Lower leg skin (tissue), 4 donors: Measurements from ENCODE around the gene SYT9. TPM values are rescaled to one million over a fixed set of nuclear protein-coding genes. Genes with fewer than 3 reads are reported as not detected.

Source experiments
- DNase-seq, 2 donors: peaks; one replicate each; pipeline ENCODE4 v3.0.0-alpha.2; 2019; ENCODE audit warnings: low spot score in 2 of 2
- H3K4me3 ChIP-seq: fragments of 200-600 bp; sonication (generic); 2 replicates; pipeline ENCODE4 v1.5.1; 2017; ENCODE audit warnings: mild to moderate bottlenecking, low read depth; ENCODE audit not compliant: poor library complexity, severe bottlenecking
- CTCF ChIP-seq, 3 donors: fragments of 450-650 bp; IDR thresholded peaks; one replicate each; pipeline ENCODE4 v1.5.1; 2016; ENCODE audit warnings: antibody characterized with exemption in 3 of 3, mild to moderate bottlenecking in 3 of 3, moderate library complexity in 2 of 3
- POLR2A ChIP-seq, 2 donors: fragments of 450-650 bp; IDR thresholded peaks; one replicate each; pipeline ENCODE4 v1.6.1; 2016 to 2017; ENCODE audit warnings: antibody characterized with exemption in 2 of 2, mild to moderate bottlenecking in 1 of 2, moderate library complexity in 1 of 2
- WGBS, 2 donors: methylation state at CpG; one replicate each; pipeline ENCODE4 v1.1.5; 2018; 5-methylcytosine and 5-hydroxymethylcytosine counted together
- intact Hi-C: fragments of 100-400 bp; cut with DNase I; formaldehyde crosslinking; loops from one replicate; pipeline ENCODE4 v1.15.0; 2023; ENCODE audit warnings: low total_unique reads
- total RNA-seq, 4 donors: library from RNA; depleted of rRNA; stranded (reverse); fragments of >200 nt; gene quantifications; one replicate each; pipeline ENCODE4 v1.1.0, GENCODE V29; 2016

SYT9 gene
- total RNA-seq, 4 donors from 2014 or later = 0.37 to 0.84 (median 0.71) TPM; not detected in 1

DNA sequence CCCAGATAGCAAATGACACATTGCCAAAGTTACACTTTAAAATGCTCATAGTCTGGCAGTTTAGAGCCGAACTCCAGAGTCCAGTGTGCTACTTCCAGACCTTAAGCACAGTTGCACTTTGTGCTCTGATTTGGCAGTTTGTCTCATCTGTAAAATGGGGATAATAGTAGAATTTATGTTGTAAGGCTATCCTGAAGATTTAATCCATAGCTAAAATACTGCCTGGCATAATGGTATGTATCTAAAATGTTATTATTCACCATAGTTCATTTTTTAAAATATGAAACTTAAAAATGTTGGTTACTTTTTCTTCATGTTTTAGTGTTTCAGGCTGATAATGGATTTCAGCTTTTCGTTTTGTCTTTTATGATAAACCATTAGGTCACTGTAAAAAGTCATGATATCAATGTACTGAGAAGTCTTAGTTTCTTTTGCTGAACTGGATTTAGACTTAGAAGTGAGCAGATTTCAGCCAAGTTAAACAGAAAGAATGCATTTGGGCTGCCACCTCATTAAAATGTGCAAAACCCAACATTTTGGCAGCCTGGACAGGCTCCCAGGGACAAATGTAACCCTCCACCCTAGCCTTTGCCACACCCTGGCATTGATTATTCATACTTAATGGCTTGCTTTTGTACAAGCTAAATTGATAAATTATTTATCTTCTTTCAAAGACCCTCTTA is 234.5 kb downstream of the SYT9 start:
- WGBS, 2 donors = 55 to 61% methylated on average over 2 of the region's 2 CpGs
- TF ChIP-seq CTCF (IDR thresholded peaks at IDR 0.05) (no peak), POLR2A (IDR thresholded peaks at IDR 0.05) (no peak)
- intact Hi-C loops = no loop called here
- DNase-seq = no peak
- no peak overlapping the region for H3K4me3 ChIP-seq

DNA sequence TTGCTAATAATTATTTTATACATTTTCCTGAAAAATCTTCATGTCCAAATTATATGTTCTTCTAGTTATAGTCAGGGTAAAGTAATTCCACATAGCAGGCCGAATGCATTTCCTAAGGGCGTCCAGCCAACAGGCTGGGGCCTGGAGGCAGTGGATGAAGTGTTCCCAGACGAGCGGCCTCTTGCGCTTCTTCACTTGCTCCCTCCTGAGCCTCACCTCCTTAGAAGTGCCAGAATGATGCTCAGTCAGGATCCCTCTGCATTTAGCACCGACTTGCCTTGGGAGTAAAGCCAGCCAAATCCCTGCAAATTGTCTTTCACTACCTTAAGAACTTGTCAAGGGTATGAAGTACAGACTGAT is 235.1 kb downstream of the SYT9 start:
- H3K4me3 ChIP-seq = no peak overlapping the region
- intact Hi-C loops = no loop called here
- DNase-seq = no peak
- WGBS, 2 donors = 23 to 33% methylated on average over 6 of the region's 6 CpGs
- TF ChIP-seq POLR2A (IDR thresholded peaks at IDR 0.05) (no peak), CTCF (IDR thresholded peaks at IDR 0.05) (no peak)

DNA sequence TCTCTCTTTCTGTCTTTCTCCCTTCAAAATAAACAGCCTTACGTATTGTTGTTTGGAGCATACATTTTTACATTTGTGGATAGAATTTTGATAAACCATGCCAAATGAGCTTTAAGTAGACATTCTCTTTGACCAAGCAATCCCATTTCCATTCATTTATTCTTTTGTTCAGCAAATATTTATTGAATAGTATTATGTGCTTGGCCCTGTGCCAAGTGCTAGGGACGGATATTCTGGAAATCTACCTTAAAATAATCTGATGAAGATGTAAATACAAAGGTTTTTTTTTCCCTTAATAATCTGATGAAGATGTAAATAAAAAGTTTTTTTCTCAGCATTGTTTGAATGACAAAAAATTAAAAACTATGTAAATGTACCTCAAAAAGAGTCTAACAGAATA is 235.7 kb downstream of the SYT9 start:
- TF ChIP-seq CTCF (IDR thresholded peaks at IDR 0.05) (no peak), POLR2A (IDR thresholded peaks at IDR 0.05) (no peak)
- no peak for DNase-seq
- H3K4me3 ChIP-seq = no peak overlapping the region
- intact Hi-C loops = no loop called here
- WGBS, 2 donors = 38 to 46% methylated on average over 2 of the region's 2 CpGs

DNA sequence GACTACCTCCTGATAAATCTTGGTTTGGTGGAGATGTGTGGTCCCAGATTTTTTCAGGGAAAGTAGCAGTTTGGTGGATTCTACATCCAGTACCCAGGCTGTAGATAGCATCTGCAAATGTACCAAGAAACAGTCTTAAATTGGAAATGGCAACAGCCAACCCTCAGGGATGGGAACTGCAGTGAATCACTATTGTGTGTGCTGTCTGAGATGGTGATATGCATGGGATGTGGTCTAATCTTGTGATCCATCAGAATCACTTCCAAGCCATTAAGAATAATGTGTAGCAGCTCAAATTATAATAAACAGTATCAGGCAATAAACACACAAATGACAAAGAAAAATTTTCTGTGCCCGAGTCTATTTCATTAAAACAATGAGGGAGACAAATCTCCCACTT is 237.0 kb downstream of the SYT9 start:
- DNase-seq = no peak
- TF ChIP-seq CTCF (IDR thresholded peaks at IDR 0.05) (no peak), POLR2A (IDR thresholded peaks at IDR 0.05) (no peak)
- H3K4me3 ChIP-seq = no peak overlapping the region
- WGBS, 2 donors = 56 to 90% methylated on average over 1 of the region's 1 CpG
- intact Hi-C loops = no loop called here

DNA sequence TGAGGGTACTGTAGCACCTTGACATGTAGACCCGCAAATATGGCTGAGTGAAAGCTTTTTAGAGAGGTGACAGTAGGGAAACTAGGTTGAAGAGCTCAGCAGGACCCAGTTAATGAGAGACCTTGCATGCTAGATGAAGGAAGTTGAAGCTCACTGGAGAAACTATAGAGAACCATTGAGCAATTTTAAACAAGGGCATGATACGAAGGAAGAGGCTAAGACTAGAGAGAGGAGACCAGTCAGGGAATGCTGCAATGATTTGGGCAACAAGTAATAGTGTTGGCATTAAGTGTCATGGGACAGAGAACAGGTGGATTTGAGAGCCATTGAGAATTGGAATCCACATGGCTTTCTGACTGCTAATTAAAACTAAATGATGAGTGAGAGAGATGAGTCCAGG is 237.7 kb downstream of the SYT9 start:
- intact Hi-C loops = no loop called here
- no peak overlapping the region for H3K4me3 ChIP-seq
- no peak for TF ChIP-seq POLR2A (IDR thresholded peaks at IDR 0.05)
- no peak for TF ChIP-seq CTCF (IDR thresholded peaks at IDR 0.05)
- WGBS, 2 donors = 89 to 91% methylated on average over 2 of the region's 2 CpGs
- DNase-seq = no peak

DNA sequence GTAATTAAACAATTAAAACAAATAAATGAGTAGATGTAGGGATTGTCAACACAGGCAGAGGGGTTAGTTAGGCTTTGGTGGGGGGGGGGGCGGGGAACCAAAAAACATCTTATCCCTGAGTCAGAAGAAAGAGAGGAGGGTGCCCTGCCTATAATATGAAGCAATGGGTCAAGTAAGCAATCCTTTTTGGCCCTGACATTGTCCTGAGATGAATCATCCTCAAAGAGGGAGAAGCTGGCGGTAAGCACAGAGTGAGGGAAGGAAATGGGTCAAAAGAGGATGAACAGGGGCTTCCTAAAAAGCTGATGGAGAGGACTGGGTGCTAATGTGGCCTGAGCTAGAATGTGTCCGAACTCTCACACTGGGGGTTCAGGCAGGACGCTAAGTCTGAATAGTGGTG is 238.3 kb downstream of the SYT9 start:
- TF ChIP-seq CTCF (IDR thresholded peaks at IDR 0.05) (no peak), POLR2A (IDR thresholded peaks at IDR 0.05) (no peak)
- 75 to 86% methylated on average over 4 of the region's 4 CpGs for WGBS, 2 donors
- H3K4me3 ChIP-seq = no peak overlapping the region
- intact Hi-C loops = no loop called here
- no peak for DNase-seq
